ENCODE results near the gene KRT78. TPM values are rescaled to one million over a fixed set of nuclear protein-coding genes. Genes with fewer than 3 reads are reported as not detected.

The KRT78 gene
- total RNA-seq, 1 experiment from 2014 or later: not detected

- H3K27ac Mint-ChIP-seq: no peak overlapping the region
- peaks cover 7% of the 10 kb centered on the region for H3K4me1 Mint-ChIP-seq
- no peaks in the 10 kb centered on the region; the same call in 1 of the 2 replicates for H3K27me3 Mint-ChIP-seq (ENCODE audit: low read depth)
- no peaks in the 10 kb centered on the region for H3K36me3 Mint-ChIP-seq
- no peak overlapping the region for H3K4me3 Mint-ChIP-seq
- TF ChIP-seq CDX4 (CRISPR knock-in tag; IDR thresholded peaks at IDR 0.05; ENCODE audit: borderline replicate concordance) (no peak), ZNF532 (CRISPR knock-in tag; IDR thresholded peaks at IDR 0.05; ENCODE audit: borderline replicate concordance) (no peak), ARID4B (CRISPR knock-in tag; IDR thresholded peaks at IDR 0.05; ENCODE audit: borderline replicate concordance) (no peak), ZNF671 (CRISPR knock-in tag; IDR thresholded peaks at IDR 0.05) (no peak), ZNF219 (CRISPR knock-in tag; IDR thresholded peaks at IDR 0.05; ENCODE audit: borderline replicate concordance) (no peak), SP1 (CRISPR knock-in tag; conservative IDR thresholded peaks at IDR 0.05) (no peak), ELF4 (CRISPR knock-in tag; IDR thresholded peaks at IDR 0.05; ENCODE audit: low read depth) (no peak), HMGA2 (CRISPR knock-in tag; IDR thresholded peaks at IDR 0.05) (no peak), ZNF423 (CRISPR knock-in tag; IDR thresholded peaks at IDR 0.05) (no peak), ZNF138 (CRISPR knock-in tag; conservative IDR thresholded peaks at IDR 0.05) (no peak), ATF6 (CRISPR knock-in tag; IDR thresholded peaks at IDR 0.05) (no peak), ZNF121 (CRISPR knock-in tag; IDR thresholded peaks at IDR 0.05) (no peak), HMGXB4 (CRISPR knock-in tag; IDR thresholded peaks at IDR 0.05) (no peak), CREB1 (CRISPR knock-in tag; IDR thresholded peaks at IDR 0.05) (no peak), NFE2L1 (CRISPR knock-in tag; IDR thresholded peaks at IDR 0.05) (no peak), ATF3 (CRISPR knock-in tag; conservative IDR thresholded peaks at IDR 0.05) (no peak), E2F5 (CRISPR knock-in tag; IDR thresholded peaks at IDR 0.05) (no peak), ZSCAN18 (CRISPR knock-in tag; IDR thresholded peaks at IDR 0.05) (no peak)
- no peak for ATAC-seq
- ChIA-PET CTCF (interaction anchor here (0.6 to 1.0 kb wide), 3 partner anchors 34 to 150 kb away, joined by 3 read pairs; no protein-coding TSS in a partner anchor), POLR2A (no interaction called here)
- peaks cover 6% of the 10 kb centered on the region for H3K9me3 Mint-ChIP-seq
- no peak for DNase-seq (ENCODE audit: low spot score)
Measured at GRCh38 chr12:52831251-52831650, 17.5 kb downstream of the KRT78 start.

Data from WTC11 (cell line).